ENCODE data around the gene SGTA.

The SGTA gene

GRCh38 chr19:2809387-2810140, 26.5 kb upstream of the SGTA start:
- TF ChIP-seq CTCF (IDR thresholded peaks at IDR 0.05; ENCODE audit: low read depth, low read length, missing control alignments), result no peak
- H3K4me3 ChIP-seq (ENCODE audit: low read depth, low read length), result no peak overlapping the region
- DNase-seq (ENCODE audit: low read depth), result no peak

GRCh38 chr19:2808129-2808941, 25.3 kb upstream of the SGTA start:
- TF ChIP-seq CTCF (IDR thresholded peaks at IDR 0.05; ENCODE audit: low read depth, low read length, missing control alignments), result no peak
- no peak overlapping the region for H3K4me3 ChIP-seq (ENCODE audit: low read depth, low read length)
- no peak for DNase-seq (ENCODE audit: low read depth)

DNA sequence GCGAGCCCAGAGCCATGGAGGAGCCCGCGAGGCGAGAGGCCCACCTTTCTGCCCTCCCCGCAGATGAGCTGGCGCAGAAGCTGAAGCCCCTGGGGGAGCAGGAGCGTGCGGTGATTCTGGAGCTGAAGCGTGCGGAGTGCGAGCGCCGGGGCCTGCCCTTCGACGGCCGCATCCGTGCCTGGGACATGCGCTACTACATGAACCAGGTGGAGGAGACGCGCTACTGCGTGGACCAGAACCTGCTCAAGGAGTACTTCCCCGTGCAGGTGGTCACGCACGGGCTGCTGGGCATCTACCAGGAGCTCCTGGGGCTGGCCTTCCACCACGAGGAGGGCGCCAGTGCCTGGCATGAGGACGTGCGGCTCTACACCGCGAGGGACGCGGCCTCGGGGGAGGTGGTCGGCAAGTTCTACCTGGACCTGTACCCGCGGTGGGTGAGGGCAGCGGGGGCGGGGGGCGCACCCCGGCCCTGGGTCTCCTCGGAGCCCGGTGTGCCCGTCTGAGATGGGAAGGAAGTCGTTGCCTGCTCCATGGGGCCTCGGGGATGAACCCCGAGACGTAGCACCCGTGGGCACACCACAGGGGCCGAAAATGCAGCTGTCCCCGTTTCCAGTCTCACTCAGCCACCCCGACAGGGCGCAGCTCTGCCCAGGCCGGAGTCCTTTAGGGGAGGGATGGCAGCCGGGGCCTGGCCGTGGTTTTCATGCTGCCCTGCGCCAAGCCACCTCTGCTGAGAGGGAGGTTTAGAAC, 24.5 kb upstream of the SGTA start:
- no peak overlapping the region for H3K4me3 ChIP-seq (ENCODE audit: low read depth, low read length)
- TF ChIP-seq CTCF (IDR thresholded peaks at IDR 0.05; ENCODE audit: low read depth, low read length, missing control alignments), result no peak
- no peak for DNase-seq (ENCODE audit: low read depth)

DNA sequence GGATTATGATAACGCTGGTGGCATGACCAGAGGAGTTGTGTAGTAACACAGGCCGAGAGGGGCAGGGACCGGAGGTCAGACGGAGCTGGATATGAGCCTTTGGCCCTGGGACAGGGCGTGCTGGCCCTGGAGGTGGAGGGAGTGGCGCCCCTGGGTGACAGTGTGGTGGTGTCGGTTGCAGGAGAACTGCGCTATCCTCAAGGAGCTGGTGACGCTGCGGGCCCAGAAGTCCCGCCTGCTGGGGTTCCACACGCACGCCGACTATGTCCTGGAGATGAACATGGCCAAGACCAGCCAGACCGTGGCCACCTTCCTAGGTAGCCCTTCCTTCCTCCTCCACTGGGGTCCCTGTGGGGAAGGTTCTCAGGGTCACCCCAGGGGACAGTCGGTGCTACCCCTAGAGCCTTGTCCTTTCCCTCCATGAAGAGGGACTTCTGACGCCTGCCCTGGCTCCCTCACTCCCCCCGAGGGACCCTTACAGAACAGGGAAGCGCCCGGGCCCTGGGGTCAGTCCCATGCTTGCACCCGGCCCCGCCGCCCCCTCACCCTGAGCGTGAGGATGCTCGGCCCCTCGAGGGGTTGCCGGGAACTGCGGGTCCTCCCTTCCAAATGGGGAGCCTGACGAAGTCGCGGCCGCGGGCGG, 23.8 kb upstream of the SGTA start:
- DNase-seq (ENCODE audit: low read depth), result no peak
- H3K4me3 ChIP-seq (ENCODE audit: low read depth, low read length), result no peak overlapping the region
- TF ChIP-seq CTCF (IDR thresholded peaks at IDR 0.05; ENCODE audit: low read depth, low read length, missing control alignments), result no peak

DNA sequence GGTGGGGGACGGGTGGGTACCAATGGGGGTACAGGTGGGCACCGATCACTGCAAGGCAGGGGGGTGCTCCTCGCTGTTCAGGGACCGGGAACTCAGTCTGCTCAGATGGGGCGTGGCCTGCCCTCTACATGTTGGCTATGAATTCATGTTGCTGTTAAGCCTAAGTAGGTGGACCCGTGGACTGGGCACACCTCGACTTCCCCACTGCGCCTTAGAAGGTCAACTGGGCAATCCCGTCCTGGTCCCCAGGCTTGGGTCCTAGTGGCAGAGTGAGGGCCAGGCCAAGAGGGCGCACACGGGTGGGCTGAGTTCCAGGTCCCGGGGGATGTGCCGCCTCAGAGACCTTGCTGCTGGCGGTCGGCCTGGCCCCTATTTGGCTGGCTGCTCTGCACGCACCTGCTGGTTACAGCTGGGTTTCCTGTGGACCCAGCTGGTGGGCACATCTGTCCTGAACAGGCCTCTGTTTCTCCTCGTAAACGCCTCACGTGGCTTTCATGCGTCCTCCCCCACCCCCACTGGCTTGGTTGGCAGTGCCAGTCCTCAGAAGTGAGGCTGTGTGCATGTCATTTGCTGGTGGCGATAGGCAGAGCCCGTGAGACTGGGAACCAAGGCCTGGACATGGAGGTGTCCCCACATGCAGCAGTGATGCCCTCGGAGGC, 23.0 kb upstream of the SGTA start:
- no peak for TF ChIP-seq CTCF (IDR thresholded peaks at IDR 0.05; ENCODE audit: low read depth, low read length, missing control alignments)
- H3K4me3 ChIP-seq (ENCODE audit: low read depth, low read length), result no peak overlapping the region
- no peak for DNase-seq (ENCODE audit: low read depth)

DNA sequence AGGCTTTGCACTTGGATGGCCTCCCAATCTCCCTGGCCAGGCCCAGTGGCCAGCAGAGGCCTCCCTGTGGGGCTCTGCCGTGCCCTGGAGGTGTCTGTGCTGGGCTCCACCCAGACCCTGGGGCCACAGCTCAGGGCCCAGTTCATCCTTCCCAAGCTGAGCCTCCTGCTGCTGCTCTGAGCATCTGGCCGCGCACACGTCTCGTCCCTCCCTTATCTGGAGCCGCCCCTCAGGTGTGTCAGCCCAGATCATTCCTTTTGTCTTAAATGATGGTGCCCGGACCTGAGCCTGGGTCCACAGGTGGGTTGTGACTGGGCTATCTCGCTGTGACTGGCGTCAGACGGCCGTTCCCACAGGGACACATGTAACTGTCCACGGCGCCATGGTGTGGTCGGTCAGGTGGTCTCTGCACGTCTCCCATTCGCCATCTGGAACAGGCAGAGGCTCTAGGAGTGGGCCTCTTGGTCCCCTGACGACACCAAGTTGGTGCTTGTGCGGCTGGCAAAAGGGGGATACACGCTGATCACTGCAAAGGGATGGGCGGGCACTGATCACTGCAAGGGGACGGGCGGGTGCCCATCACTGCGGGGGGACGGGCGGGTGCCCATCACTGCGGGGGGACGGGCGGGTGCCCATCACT, 22.3 kb upstream of the SGTA start:
- H3K4me3 ChIP-seq (ENCODE audit: low read depth, low read length), result no peak overlapping the region
- no peak for DNase-seq (ENCODE audit: low read depth)
- TF ChIP-seq CTCF (IDR thresholded peaks at IDR 0.05; ENCODE audit: low read depth, low read length, missing control alignments), result no peak

All from GM12864 (cell line).